GM12875 (cell line): ENCODE measurements around the gene EHD4.

ENCODE experiments used
- H3K4me3 ChIP-seq: one replicate; pipeline ENCODE4 v1.5.1; 2011; ENCODE audit warnings: low read depth, low read length, control low read depth
- TF ChIP-seq, protein P1 (sequence below): IDR thresholded peaks from 2 replicates; pipeline ENCODE4 v1.5.1; 2011; ENCODE audit warnings: low read depth, mild to moderate bottlenecking, control low read depth, inconsistent platforms, low read length, moderate library complexity, borderline replicate concordance; ENCODE audit not compliant: insufficient read depth

The EHD4 gene

DNA sequence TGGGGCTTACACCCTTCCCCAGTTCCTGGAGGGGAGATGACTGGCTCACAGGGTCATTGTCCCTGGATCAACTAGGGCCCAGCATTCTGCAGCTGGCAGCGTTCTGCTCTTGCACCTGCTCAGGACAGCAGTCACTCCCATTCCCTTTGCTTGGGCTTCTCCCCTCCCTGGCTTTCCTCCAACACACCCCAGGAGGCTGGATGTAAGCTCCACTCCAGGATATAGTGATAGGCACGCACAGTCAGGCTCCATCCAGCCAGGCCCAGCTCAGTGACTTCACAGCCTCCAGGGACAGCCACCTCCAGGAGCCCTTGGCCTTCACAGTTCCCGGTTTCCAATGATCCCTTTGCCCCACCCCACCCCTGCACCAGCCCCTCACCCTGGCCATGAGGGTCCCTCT, 80.4 kb downstream of the EHD4 start:
- no peak overlapping the region for H3K4me3 ChIP-seq
- TF ChIP-seq, protein P1, sequence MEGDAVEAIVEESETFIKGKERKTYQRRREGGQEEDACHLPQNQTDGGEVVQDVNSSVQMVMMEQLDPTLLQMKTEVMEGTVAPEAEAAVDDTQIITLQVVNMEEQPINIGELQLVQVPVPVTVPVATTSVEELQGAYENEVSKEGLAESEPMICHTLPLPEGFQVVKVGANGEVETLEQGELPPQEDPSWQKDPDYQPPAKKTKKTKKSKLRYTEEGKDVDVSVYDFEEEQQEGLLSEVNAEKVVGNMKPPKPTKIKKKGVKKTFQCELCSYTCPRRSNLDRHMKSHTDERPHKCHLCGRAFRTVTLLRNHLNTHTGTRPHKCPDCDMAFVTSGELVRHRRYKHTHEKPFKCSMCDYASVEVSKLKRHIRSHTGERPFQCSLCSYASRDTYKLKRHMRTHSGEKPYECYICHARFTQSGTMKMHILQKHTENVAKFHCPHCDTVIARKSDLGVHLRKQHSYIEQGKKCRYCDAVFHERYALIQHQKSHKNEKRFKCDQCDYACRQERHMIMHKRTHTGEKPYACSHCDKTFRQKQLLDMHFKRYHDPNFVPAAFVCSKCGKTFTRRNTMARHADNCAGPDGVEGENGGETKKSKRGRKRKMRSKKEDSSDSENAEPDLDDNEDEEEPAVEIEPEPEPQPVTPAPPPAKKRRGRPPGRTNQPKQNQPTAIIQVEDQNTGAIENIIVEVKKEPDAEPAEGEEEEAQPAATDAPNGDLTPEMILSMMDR = no peak

DNA sequence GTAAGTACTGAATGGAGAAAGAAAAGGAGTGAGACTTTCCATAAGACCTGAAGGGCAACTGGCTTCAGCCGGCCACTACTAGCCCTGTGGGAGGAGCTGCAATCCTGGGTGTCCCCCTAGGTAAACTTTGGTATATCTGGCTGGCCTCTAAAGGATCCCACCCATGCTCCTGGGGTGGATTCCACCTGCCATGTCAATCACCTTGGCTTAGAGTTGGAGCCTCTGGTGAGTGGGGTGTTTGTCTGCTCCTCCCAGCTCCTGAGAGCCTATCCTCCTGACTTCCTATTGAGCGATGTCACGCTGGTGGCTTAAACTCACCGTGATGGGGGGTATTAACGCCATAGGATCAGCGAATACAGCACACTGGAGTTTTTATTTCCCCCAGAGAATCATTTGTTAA, 81.1 kb downstream of the EHD4 start:
- no peak overlapping the region for H3K4me3 ChIP-seq
- TF ChIP-seq, protein P1 = no peak

DNA sequence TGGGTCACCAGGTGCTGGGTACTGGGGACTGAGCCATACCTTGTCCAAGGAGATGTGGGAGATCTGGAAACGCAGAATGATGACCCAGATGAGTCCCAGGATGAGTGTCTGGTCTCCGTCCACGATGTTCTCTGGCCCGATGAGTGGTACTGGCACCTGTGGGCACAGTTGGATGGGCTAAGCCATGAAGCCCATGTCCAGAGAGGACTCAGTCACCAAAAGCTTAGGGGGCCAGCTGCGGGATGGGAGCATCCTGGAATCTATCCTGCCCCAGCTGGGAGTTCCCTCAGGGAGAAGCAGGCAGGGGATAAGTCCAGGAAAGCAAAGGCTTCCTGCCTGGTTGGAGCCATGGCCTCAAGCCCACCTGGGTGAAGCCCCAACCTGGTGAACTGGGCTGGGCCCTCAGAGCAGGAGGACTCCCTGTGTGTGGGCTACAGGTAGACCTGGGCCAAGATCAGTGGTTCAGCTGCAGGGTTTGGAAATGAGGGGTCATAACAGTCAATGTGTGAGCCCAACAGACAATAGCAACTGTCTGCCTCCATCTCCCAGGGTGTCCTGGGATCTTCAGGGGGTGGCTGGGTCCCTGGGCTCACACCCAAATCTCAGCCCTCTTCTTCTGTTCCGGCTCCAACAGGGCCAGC, 82.2 kb downstream of the EHD4 start:
- no peak overlapping the region for H3K4me3 ChIP-seq
- TF ChIP-seq, protein P1 = no peak

DNA sequence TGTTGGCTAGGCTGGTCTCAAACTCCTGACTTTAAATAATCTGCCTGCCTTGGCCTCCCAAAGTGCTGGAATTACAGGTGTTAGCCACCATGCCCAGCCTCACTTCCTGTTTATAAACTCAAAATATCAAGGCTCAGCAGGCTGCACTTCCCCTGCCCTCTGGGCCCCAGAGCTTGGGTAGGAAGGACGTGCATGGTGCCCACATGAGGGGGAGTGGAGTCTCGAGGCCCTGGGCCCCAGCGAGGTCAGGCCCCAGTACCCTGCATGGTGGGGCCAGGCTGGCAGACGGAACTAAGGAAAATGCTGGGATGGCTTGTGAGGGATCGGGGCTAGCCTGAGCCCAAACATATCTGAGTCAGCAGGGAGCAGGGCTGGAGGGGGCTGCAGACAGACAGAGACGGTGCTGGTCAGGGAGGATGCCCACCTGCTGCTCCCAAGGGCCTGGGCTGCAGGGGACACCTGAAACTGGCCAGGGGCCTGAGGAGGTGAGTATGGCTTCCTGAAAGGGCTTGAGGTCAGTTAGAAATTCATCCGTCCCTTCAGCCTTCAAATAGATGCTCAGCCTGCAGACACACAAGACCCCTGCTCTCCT, 83.6 kb downstream of the EHD4 start:
- TF ChIP-seq, protein P1 = no peak
- no peak overlapping the region for H3K4me3 ChIP-seq

DNA sequence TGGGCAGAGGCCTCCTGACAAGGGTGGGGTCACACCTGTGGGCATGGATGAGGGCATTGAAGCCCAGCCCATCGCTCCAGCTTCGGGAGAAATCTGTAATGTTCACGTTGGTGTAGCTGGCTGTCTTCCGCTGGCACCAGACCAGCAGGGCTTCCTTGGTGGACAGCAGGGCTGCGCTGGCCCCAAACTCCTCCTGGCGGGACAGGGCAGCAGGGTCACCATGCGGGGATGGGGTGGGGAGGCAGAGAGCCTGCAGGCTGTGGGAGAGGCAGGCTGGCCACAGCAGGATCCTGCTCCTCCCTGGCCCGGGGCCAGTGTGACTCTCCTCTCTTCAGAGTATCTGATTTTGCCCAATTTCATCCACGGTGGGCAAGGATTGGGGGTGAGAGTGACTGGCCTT, 84.5 kb downstream of the EHD4 start:
- TF ChIP-seq, protein P1 = no peak
- H3K4me3 ChIP-seq = no peak overlapping the region

DNA sequence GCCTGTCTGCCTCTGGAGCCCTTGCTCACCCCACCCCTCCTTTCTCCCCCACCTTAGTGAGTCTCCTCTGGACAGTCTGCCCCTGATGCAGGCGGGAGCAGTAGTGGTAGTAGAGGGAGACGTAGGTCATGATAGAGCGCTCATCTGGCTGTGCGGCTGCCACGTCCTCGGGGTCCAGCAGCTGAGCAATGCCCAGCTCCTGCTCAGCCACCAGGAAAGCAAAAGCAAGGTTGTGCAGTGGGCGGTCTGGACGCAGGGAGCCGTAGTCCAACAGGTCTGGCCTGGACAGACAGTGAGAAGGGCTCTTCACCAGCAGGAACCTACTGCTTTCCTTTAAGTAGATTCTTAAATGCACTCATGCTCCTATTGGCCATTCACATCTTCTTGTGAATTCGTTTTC, 85.2 kb downstream of the EHD4 start:
- no peak overlapping the region for H3K4me3 ChIP-seq
- TF ChIP-seq, protein P1 = no peak

DNA sequence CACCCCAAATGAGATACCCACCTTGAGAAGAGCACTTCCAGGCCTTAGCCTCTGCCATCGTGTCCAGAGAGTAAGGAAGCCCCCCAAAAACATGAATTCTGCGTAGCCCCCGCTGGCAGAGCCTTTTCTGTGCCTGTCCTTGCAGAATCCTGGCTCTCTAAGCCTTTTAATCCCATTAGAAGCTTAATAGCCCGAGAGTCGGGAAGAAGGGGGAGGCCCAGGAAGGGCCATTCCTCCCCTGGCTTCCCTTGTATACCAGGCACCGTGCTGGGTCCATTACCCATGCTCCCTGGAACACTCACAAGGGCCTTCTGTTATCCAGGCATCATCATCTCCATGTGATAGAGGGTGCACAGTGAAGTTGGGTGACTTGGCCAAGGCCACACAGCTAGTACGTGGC, 85.6 kb downstream of the EHD4 start:
- TF ChIP-seq, protein P1 = no peak
- no peak overlapping the region for H3K4me3 ChIP-seq
